Putamen (tissue), 1 donor: ENCODE measurements around the gene C9.
"Not testable (repeated sequence)": the region's sequence is repeated elsewhere in the genome, so short reads cannot be mapped to it uniquely, and the experiment has no call there.

Experiments used
- DNase-seq: peaks from one replicate; pipeline ENCODE4 v3.0.0-alpha.2; 2016; ENCODE audit warnings: low spot score

C9 gene

GRCh38 chr5:39260095-39260494 lies 104.2 kb downstream of the C9 start:
- no peak for DNase-seq

GRCh38 chr5:39257554-39257953 lies 106.7 kb downstream of the C9 start:
- DNase-seq: no peak

GRCh38 chr5:39256477-39257235 lies 107.6 kb downstream of the C9 start:
- DNase-seq: no peak

- no peak for DNase-seq
Measured at GRCh38 chr5:39255406-39255805, 108.9 kb downstream of the C9 start.

- no peak for DNase-seq
Measured at GRCh38 chr5:39254671-39255070, 109.6 kb downstream of the C9 start.

GRCh38 chr5:39253196-39253595 lies 111.1 kb downstream of the C9 start:
- DNase-seq: no peak

GRCh38 chr5:39249564-39250274 lies 114.6 kb downstream of the C9 start:
- DNase-seq: no peak

- DNase-seq: no peak
Measured at GRCh38 chr5:39249069-39249468, 115.2 kb downstream of the C9 start.

- no peak for DNase-seq
Measured at GRCh38 chr5:39240750-39241149, 123.5 kb downstream of the C9 start.

- DNase-seq: no peak
Measured at GRCh38 chr5:39238366-39239105, 125.8 kb downstream of the C9 start.

GRCh38 chr5:39236718-39237117 lies 127.6 kb downstream of the C9 start:
- no peak for DNase-seq

GRCh38 chr5:39235648-39236047 lies 128.6 kb downstream of the C9 start:
- no peak for DNase-seq

GRCh38 chr5:39234494-39234893 lies 129.8 kb downstream of the C9 start:
- not testable (repeated sequence) for DNase-seq
